Subcutaneous abdominal adipose tissue (tissue), 5 donors: ENCODE measurements around the gene TECR.
"Not testable (repeated sequence)": the region's sequence is repeated elsewhere in the genome, so short reads cannot be mapped to it uniquely, and the experiment has no call there.

Experiments used
- H3K27ac ChIP-seq: one replicate; pipeline ENCODE4 v1.7.0; 2013; ENCODE audit warnings: low read depth, mild to moderate bottlenecking, inconsistent platforms, low read length, moderate library complexity
- H3K27me3 ChIP-seq, 5 donors: one replicate each; pipeline ENCODE4 v1.7.0; 2013; ENCODE audit warnings: low read length in 5 of 5, inconsistent platforms in 1 of 5; ENCODE audit not compliant: control insufficient read depth in 5 of 5, insufficient read depth in 4 of 5
- H3K36me3 ChIP-seq, 5 donors: one replicate each; pipeline ENCODE4 v1.7.0; 2013; ENCODE audit warnings: low read length in 5 of 5; ENCODE audit not compliant: control insufficient read depth in 5 of 5, insufficient read depth in 5 of 5
- H3K4me1 ChIP-seq, 5 donors: one replicate each; pipeline ENCODE4 v1.7.0; 2013; ENCODE audit warnings: low read length in 5 of 5, mild to moderate bottlenecking in 3 of 5, moderate library complexity in 1 of 5; ENCODE audit not compliant: control insufficient read depth in 5 of 5, insufficient read depth in 5 of 5
- H3K4me3 ChIP-seq, 5 donors: one replicate each; pipeline ENCODE4 v1.7.0; 2013; ENCODE audit warnings: low read length in 5 of 5, low read depth in 1 of 5
- H3K9ac ChIP-seq, 5 donors: one replicate each; pipeline ENCODE4 v1.7.0; 2013; ENCODE audit warnings: low read length in 5 of 5, mild to moderate bottlenecking in 4 of 5, moderate library complexity in 3 of 5
- H3K9me3 ChIP-seq, 5 donors: one replicate each; pipeline ENCODE4 v1.7.0; 2013; ENCODE audit warnings: low read length in 5 of 5; ENCODE audit not compliant: control insufficient read depth in 5 of 5
- donor health status: healthy.
- donor health status: healthy.
- donor health status: healthy.
- donor health status: healthy.
- donor health status: healthy.

The TECR gene

DNA sequence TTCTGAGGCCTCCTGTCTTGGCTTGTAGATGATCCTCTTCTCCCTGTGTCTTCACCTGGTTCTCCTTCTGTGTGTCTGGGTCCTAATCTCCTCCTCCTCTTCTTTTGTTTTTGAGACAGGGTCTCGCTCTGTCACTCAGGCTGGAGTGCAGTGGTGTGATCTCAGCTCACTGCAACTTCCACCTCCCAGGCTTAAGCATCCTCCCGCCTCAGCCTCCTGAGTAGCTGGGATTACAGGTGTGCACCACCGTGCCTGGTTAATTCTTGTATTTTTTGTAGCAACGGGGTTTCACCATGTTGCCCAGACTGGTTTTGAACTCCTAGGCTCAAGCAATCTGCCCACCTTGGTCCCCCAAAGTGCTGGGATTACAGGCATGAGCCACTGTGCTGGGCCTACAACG is 82.8 kb downstream of the TECR start:
- not testable (repeated sequence) for H3K4me1 ChIP-seq, H3K27ac ChIP-seq, H3K9me3 ChIP-seq, H3K9ac ChIP-seq, H3K4me3 ChIP-seq, H3K27me3 ChIP-seq, H3K36me3 ChIP-seq

DNA sequence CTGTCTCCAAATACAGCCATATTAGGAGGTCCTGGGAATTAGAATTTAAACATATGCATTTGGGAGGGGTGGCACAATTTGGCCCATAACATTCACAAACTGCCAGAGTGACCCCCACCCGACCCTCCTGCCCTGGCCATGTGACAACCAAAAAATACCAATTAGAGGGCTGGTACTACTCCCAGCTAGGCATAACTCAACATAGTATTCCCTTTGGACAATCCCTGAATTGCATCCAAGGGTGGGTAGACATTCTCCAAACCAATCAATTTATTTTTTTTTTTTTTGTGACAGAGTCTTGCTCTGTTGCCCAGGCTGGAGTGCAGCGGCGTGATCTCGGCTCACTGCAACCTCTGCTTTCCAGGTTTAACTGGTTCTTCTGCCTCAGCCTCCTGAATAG is 83.3 kb downstream of the TECR start:
- H3K36me3 ChIP-seq, result no peaks in the 10 kb centered on the region
- no peaks in the 10 kb centered on the region for H3K4me1 ChIP-seq
- H3K27ac ChIP-seq, result no peak overlapping the region
- H3K27me3 ChIP-seq, result peaks cover 0 to 3% (median 0%) of the 10 kb centered on the region in 5 donors
- H3K9me3 ChIP-seq, result peaks cover 0 to 2% (median 0%) of the 10 kb centered on the region in 5 donors
- H3K9ac ChIP-seq, result no peak overlapping the region
- H3K4me3 ChIP-seq, result no peak overlapping the region

DNA sequence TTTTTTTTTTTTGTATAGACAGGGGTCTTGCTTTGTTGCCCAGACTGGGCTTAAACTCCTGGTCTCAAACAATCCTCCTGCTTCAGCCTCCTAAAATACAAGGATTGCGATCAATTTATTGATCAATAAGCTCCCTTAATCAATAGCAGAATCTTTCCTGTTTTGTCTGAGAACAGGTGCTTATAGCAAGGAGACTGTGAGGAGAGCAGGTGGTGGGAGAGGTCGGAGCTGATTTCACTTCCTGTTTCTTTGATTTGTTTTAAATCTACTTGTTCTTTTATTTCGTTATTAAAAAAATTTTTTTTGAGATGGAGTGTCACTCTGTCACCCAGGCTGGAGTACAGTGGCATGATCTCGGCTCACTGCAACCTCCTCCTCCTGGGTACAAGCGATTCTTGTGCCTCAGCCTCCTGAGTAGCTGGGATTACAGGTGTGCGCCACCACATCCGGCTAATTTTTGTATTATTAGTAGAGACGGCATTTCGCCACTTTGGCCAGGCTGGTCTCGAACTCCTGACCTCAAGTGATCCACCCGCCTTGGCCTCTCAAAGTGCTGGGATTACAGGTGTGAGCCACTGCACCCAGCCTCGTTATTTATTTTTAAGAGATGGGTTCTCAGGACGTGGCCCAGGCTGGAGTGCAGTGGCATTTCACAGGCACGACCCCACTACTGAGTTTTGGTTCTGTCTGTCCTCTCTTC is 84.2 kb downstream of the TECR start:
- H3K9ac ChIP-seq, H3K4me3 ChIP-seq, H3K27me3 ChIP-seq, H3K36me3 ChIP-seq, H3K27ac ChIP-seq, H3K4me1 ChIP-seq, H3K9me3 ChIP-seq: not testable (repeated sequence)

DNA sequence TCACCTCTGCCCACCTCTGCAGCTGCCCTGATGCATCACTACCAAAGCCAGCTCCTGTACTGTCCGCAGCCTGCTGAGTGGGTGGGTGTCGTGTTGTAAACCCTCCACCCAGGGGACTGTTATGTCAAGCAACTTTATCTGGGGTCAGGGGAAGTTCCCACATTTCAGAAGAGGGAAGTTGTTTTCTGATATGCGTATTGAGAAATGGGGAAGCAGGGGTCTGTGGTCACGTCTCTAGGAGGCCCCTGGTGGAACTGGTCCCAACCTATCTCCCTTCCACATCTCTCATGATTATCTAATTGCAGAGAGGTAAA is 84.7 kb downstream of the TECR start:
- Histone ChIP-seq H3K4me3 (no peak overlapping the region), H3K27ac (no peak overlapping the region), H3K9me3 (peaks cover 0 to 6% (median 3%) of the 10 kb centered on the region in 5 donors), H3K9ac (no peak overlapping the region), H3K36me3 (no peaks in the 10 kb centered on the region), H3K4me1 (no peaks in the 10 kb centered on the region), H3K27me3 (peaks cover 0 to 3% (median 0%) of the 10 kb centered on the region in 5 donors)
